GM21390 (cell line): ENCODE measurements around the gene ZBTB2.
"Not testable (repeated sequence)": the region's sequence is repeated elsewhere in the genome, so short reads cannot be mapped to it uniquely, and the experiment has no call there.

Experiments
- ATAC-seq: cut with Tn5 transposase; IDR thresholded peaks from one replicate; pipeline ENCODE4 v1.9.1; 2021; ENCODE audit not compliant: unreplicated experiment

Gene ZBTB2

DNA sequence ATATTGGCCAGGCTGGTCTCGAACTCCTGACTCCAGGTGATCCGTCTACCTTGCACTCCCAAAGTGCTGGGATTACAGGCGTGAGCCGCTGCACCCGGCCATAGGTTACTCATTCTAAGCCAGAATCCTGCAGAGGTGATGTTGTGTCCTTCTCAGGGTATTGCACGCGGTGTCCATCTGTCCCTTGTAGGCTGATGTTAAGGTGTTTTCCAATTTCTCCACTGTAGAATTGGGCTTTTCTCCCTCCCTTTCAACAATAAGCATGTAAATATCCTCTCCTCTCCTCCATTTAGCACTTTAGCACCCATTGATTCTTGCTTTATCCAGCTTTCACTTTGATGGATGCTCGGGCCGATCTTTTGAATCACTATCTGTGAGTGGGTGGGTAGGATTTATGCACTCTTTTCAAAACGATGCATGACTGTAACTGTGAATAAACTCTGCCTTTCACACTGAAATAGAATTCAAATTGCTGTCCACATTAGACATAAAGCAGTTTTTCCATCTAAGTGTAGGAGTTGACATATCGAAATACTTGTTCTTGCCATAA, 52.6 kb downstream of the ZBTB2 start:
- no peak for ATAC-seq

DNA sequence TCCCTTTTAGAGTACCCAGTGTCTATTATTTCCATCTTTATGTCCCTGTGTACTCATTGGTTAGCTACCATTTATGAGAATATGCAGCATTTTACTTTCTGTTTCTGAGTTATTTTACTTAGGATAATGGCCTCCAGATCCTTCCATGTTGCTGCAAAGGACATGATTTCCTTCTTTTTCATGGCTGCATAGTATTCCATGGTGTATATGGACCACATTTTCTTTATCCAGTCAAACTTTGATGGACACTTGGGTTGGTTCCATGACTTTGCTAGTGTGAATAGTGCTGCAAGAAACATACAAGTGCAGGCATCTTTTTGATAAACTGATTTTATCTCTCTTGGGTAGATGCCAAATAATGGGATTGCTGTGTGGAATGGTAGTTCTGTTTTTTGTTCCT, 55.4 kb downstream of the ZBTB2 start:
- no peak for ATAC-seq

DNA sequence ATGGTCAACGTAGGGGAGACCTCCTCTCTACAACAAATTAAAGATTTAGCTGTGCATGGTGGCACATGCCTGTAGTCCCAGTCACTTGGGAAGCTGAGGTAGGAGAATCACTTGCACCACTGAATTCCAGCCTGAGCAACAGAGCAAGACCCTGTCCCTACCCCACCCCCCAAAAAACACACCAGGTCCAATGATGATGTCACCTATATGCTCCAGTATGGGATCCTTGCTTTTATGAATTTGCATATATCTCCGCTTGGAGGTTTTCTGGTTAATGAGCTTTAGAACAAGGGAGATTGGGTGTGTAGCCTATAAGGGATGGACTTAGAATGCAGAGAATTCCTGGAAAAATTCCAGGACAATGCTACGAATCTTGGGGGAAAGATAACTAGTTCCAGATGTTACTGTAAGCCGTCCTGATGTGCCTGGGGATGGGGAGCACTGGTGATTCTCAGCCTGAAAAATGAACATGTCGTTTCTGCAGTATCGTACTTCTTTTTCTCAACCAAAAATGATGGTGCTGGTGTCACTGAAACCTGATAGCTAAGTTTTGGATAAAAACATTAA, 61.1 kb downstream of the ZBTB2 start:
- no peak for ATAC-seq

DNA sequence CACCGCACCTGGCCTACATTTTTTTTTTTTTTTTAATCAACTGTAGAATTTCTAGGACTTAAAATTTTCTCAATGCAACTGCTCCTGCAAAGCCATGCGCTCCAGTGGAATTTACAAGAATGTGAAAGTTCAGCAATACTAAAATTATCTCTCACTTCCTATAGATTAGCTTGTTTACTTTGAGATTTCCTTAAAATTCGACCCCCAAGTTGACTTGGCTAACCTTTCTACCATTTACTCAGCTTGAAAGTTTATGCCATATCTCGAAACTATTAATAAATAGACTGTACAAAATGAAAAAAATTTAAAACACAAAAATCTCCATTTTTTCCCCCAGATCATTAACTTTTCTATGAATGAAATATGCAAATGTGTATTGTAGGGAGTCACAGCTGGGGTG, 64.3 kb downstream of the ZBTB2 start:
- ATAC-seq, result no peak

DNA sequence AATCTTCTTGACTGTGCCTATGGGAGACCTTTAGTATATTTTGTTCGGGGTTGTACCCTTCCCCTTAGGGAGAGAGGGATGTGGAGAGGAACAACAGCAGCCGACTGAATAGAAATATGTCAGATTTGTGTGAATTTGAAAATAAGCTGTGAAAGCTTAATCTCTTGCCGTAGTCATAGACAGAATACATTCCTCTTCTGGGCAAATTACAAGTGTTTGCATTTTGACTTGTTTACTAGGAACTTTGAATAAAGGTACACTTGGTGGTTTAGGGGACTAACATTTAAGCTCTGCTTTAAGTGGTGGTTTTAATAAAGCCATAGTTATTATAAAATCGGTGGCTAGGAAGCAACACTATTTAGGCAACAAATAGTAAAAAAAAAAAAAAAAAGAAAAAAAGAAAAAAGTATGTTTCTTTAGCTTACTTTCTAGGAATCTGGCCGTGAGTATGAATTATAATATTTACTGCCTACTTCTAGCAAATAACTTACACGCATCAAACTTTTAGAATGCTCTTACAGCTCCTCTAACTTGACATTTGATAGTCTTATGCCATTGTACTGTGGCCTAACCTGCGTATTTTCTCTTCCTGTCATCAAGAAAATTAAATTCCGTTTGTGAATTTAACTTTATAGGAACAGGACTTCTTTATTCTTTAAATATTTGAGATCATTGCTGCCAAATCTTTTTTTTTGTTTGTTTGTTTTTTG, 65.1 kb downstream of the ZBTB2 start:
- ATAC-seq, result no peak

- ATAC-seq, result no peak
Measured at GRCh38 chr6:151325075-151326050, 66.0 kb downstream of the ZBTB2 start.

- peak; percentile 23 for ATAC-seq
Measured at GRCh38 chr6:151324488-151324825, 66.9 kb downstream of the ZBTB2 start.

GRCh38 chr6:151323791-151324487, 67.4 kb downstream of the ZBTB2 start:
- ATAC-seq, result peak; percentile 82

DNA sequence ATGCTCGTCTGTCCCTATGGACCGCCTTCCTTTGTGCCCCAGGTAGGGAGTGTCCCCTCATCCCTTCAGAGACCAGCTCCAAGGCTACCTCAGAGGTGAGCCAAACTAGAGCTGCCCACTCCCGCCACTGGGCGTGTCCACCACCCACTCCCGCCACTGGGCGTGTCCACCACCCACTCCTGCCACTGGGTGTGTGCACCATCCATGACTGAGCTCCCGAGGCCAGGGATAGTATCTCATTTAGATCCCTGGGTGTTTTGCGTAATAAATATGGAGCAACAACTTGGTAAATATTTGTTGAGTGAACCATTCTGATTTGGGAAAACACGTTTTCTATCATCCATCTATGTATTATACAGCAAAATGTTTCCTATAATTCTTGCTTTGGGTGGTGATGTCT, 68.8 kb downstream of the ZBTB2 start:
- ATAC-seq, result no peak

DNA sequence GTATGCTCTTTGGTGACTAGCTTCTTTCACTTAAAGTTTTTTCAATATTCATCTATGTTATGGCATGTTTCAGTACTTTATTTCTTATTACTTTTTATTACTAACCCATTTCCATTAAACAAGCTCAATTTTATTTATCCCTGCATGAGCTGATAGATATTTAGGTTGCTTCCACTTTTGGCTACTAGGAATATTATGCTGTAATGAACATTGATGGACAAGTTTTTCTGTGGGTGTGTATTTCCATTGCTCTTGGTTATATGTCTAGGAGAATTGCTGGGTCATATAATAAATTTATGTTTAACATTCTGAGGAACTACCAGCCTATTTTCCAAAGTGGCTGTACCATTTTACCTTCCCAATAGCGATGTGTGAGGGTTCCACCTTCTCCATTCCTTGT, 69.9 kb downstream of the ZBTB2 start:
- ATAC-seq, result no peak

- ATAC-seq, result no peak
Measured at GRCh38 chr6:151320140-151320539, 71.2 kb downstream of the ZBTB2 start.

DNA sequence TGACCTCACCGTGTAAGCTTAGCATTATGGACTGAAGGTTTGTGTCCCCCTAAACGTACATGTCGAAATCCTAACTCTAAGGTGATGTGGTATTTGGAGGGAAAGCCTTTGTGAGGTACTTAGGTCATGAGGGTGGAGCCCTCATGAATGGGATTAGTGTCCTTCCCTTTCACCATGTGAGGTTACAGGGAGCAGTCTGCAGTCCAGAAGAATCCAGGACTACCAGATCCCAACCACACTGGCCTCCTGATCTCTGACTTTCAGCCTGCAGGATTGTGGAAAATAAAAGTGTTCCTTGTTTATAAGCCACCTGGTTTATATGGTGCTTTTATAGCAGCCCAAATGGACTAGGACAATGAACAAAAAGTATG, 73.4 kb downstream of the ZBTB2 start:
- no peak for ATAC-seq

DNA sequence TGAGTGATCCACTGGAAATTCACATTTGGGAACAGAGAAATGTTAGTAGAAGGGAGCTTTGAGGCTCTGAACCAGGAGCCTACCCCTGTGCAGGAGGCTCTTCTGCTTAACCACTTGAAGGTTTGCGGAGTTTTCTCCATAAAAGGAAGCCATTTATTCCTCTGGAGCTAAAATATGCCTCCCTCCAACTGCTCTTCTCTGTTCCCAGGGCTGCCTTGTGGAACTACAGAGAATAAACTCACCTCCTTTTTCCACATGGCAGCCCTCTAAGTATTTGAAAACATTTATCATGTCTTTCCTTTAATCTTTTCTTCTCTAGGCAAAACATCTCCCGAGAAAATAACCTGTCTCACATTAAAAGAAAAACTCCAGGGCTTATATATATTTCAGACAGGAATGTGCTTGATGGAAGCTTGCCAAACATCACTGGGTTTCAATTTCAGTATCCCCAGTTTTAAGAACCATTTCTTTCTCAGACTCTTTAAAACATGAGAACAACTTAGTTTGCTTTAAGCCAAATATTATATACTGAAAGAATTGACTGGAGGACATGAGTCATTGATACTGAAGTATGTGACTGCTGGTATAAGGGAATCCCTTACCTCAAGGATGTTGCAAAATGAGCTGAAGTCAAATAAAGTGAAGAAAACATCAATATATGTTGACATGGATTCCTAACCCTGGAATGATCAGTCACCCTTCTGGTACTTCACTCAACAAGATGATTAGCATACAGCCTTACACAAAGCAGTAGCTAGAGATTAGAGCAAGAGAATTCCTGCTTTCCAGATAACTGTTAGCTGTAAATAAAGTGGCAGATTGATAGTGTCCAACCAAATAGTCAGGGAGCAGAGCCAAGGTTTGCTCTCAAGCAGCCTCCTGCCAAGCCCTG, 74.0 kb downstream of the ZBTB2 start:
- ATAC-seq, result no peak

- not testable (repeated sequence) for ATAC-seq
Measured at GRCh38 chr6:151315661-151316060, 75.7 kb downstream of the ZBTB2 start.
